GM12872 (cell line): ENCODE results near the gene TC2N.

Experiments used
- TF ChIP-seq, protein P1 (sequence below): IDR thresholded peaks from 3 replicates; pipeline ENCODE4 v1.5.1; 2011; ENCODE audit warnings: low read depth, mild to moderate bottlenecking, low read length, moderate library complexity; ENCODE audit not compliant: insufficient read depth

Gene TC2N

GRCh38 chr14:91848504-91849001 is 18.8 kb downstream of the TC2N start:
- TF ChIP-seq, protein P1, sequence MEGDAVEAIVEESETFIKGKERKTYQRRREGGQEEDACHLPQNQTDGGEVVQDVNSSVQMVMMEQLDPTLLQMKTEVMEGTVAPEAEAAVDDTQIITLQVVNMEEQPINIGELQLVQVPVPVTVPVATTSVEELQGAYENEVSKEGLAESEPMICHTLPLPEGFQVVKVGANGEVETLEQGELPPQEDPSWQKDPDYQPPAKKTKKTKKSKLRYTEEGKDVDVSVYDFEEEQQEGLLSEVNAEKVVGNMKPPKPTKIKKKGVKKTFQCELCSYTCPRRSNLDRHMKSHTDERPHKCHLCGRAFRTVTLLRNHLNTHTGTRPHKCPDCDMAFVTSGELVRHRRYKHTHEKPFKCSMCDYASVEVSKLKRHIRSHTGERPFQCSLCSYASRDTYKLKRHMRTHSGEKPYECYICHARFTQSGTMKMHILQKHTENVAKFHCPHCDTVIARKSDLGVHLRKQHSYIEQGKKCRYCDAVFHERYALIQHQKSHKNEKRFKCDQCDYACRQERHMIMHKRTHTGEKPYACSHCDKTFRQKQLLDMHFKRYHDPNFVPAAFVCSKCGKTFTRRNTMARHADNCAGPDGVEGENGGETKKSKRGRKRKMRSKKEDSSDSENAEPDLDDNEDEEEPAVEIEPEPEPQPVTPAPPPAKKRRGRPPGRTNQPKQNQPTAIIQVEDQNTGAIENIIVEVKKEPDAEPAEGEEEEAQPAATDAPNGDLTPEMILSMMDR, result no peak

DNA sequence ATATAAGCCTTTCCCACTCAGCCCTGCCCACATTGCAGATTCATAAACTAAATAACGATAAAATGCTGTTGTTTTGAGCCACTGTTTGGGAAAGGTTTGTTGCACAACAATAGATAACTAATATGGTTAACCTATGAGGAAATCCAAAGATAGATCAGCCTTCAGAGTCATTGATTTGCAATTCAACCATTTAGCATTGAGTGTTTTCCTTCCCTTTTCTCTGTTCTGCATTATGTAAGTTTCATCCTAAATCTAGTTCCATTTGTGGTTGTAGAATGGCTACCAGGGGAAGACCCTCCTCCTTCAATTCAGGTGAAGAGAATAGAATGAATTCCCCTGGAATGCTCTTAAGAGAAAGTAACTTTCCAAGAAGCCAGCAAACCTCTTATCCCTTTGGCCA is 19.6 kb downstream of the TC2N start:
- TF ChIP-seq, protein P1, result no peak

- TF ChIP-seq, protein P1, result no peak
These were observed 21.7 kb downstream of the TC2N start for GRCh38 chr14:91845652-91846051.

- TF ChIP-seq, protein P1, result no peak
These were observed 23.3 kb downstream of the TC2N start for GRCh38 chr14:91844029-91844428.

DNA sequence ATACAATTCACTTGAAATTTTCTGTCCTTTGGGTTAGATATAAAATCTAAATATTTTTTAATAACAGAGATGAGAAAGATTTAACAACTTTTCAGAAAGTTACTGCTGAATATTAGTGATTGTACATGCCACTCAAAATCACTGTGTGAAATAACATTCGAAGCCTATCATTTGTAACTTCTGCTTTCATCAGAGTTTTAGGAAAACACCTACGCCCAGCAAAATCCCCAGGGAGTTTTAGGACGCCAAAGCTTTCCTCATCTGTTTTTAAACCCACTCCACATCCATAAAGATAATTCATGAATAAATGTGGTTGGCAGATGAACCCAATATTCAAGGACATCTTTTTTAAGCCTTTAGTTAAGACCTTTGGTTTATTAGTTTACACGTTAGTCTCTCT is 23.9 kb downstream of the TC2N start:
- TF ChIP-seq, protein P1, result no peak

DNA sequence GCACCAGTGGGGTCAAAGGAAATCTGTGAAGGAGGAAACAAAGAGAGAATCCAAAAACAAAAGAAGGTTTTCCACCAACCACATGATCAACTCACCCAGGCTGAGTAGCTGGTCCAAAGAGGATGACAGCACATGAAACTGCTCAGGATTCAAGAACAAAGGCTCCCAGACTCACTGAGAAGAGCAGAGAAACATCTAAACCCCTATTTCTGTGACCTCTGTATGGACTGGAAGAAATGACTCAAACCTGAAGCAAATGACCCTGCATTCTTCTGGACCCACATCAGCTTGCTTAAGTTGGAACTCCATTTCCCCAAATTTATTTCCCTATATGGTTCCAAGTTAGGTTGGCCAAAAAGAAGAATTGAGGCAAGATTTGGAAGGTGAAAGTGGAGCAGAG is 26.3 kb downstream of the TC2N start:
- TF ChIP-seq, protein P1, result no peak

DNA sequence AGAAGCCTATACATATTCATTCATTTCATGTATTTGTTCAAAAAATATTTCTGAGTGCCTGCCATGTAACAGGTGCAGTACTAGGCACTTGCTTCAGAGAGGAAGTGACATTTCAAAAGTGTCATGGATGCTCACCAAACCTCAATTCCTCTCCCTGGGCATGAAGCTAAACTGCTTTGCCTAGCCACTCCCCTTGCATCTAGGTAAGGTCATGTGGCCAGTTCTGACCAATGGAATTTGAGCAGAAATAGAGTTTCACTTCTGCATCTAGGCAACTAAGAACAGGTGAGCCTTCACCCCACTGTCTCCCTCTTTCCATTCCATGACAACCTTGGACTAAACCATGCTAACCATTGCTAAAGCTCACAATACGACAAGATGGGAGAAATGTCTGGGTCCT is 27.6 kb downstream of the TC2N start:
- TF ChIP-seq, protein P1, result no peak
